ENCODE measurements around the gene SFXN3. TPM values are rescaled to one million over a fixed set of nuclear protein-coding genes. Genes with fewer than 3 reads are reported as not detected.

The SFXN3 gene
- polyA plus RNA-seq, 5 donors, result 20.7 to 27.6 (median 22.7) TPM

GRCh38 chr10:101056365-101057151 is 25.5 kb downstream of the SFXN3 start:
- DNase-seq, result no peak

GRCh38 chr10:101060036-101060950 is 29.3 kb downstream of the SFXN3 start:
- peak in 1 of 2 donors; percentile 68 for DNase-seq

GRCh38 chr10:101060951-101061623 is 30.1 kb downstream of the SFXN3 start:
- DNase-seq, result peak; percentile 97

- DNase-seq, result peak; percentile 88
Measured at GRCh38 chr10:101061624-101062231, 30.7 kb downstream of the SFXN3 start, which contains the start of gene KAZALD1. TSS of gene KAZALD1 (plus strand) at chr10:101061989. CDS start at chr10:101062593, 604 bp downstream.

GRCh38 chr10:101062232-101063049 is 31.4 kb downstream of the SFXN3 start:
- peak in 1 of 2 donors; percentile 55 for DNase-seq

GRCh38 chr10:101063050-101063525 is 32.1 kb downstream of the SFXN3 start:
- no peak for DNase-seq

- DNase-seq, result no peak
Measured at GRCh38 chr10:101063548-101064414, 32.7 kb downstream of the SFXN3 start.

- no peak for DNase-seq
Measured at GRCh38 chr10:101064415-101065030, 33.5 kb downstream of the SFXN3 start.

GRCh38 chr10:101065481-101066145 is 34.6 kb downstream of the SFXN3 start:
- DNase-seq, result no peak

GRCh38 chr10:101066146-101066895 is 35.3 kb downstream of the SFXN3 start:
- peak in 1 of 2 donors; percentile 60 for DNase-seq

GRCh38 chr10:101066896-101067355 is 35.9 kb downstream of the SFXN3 start:
- no peak for DNase-seq

GRCh38 chr10:101067356-101068083 is 36.5 kb downstream of the SFXN3 start:
- peak in 1 of 2 donors; percentile 77 for DNase-seq

GRCh38 chr10:101069441-101069840 is 38.4 kb downstream of the SFXN3 start:
- DNase-seq, result no peak

- no peak for DNase-seq
Measured at GRCh38 chr10:101070098-101070497, 39.1 kb downstream of the SFXN3 start.

GRCh38 chr10:101071267-101071884 is 40.3 kb downstream of the SFXN3 start:
- DNase-seq, result no peak

- no peak for DNase-seq
Measured at GRCh38 chr10:101071885-101072433, 40.9 kb downstream of the SFXN3 start.
